Endodermal cell (in vitro differentiated cells): Measurements from ENCODE around the gene HOMER2. TPM values are rescaled to one million over a fixed set of nuclear protein-coding genes. Genes with fewer than 3 reads are reported as not detected.
A peak's percentile ranks its signal among the peaks of the same experiment; 100 is the strongest.

Source experiments
- DNase-seq: peaks from one replicate; pipeline ENCODE4 v3.0.0-alpha.2; 2017
- H3K27ac ChIP-seq: 2 replicates; pipeline ENCODE4 v1.5.1; 2013; ENCODE audit warnings: mild to moderate bottlenecking, low read depth, low read length, moderate library complexity
- H3K27me3 ChIP-seq: 2 replicates; pipeline ENCODE4 v1.6.1; 2013; ENCODE audit warnings: mild to moderate bottlenecking, low read length, moderate library complexity; ENCODE audit not compliant: insufficient read depth, control insufficient read depth, poor library complexity, severe bottlenecking
- H3K36me3 ChIP-seq: 2 replicates; pipeline ENCODE4 v1.7.0; 2013; ENCODE audit warnings: mild to moderate bottlenecking, low read length, moderate library complexity; ENCODE audit not compliant: control insufficient read depth, insufficient read depth
- H3K4me1 ChIP-seq: one replicate; pipeline ENCODE4 v1.7.0; 2013; ENCODE audit warnings: low read length; ENCODE audit not compliant: control insufficient read depth, insufficient read depth
- H3K4me3 ChIP-seq: 2 replicates; pipeline ENCODE4 v1.5.1; 2013; ENCODE audit warnings: mild to moderate bottlenecking, low read length, moderate library complexity
- H3K9ac ChIP-seq: 2 replicates; pipeline ENCODE4 v1.6.1; 2013; ENCODE audit warnings: mild to moderate bottlenecking, low read length, moderate library complexity; ENCODE audit not compliant: poor library complexity, severe bottlenecking; ENCODE audit errors: extremely low read depth
- H3K9me3 ChIP-seq: 2 replicates; pipeline ENCODE4 v1.6.1; 2013; ENCODE audit warnings: mild to moderate bottlenecking, low read length, moderate library complexity; ENCODE audit not compliant: control insufficient read depth
- H3K27ac Mint-ChIP-seq: 2 replicates; pipeline ENCODE4 v1.8.0; 2020; ENCODE audit warnings: mixed read lengths
- H3K27me3 Mint-ChIP-seq: 2 replicates; pipeline ENCODE4 v1.8.0; 2021; ENCODE audit warnings: mild to moderate bottlenecking, mixed read lengths; ENCODE audit not compliant: insufficient read depth
- H3K36me3 Mint-ChIP-seq: 2 replicates; pipeline ENCODE4 v1.8.0; 2020; ENCODE audit warnings: low read depth, mixed read lengths
- H3K4me1 Mint-ChIP-seq: 2 replicates; pipeline ENCODE4 v1.8.0; 2020; ENCODE audit warnings: mixed read lengths
- H3K4me3 Mint-ChIP-seq: 2 replicates; pipeline ENCODE4 v1.8.0; 2020; ENCODE audit warnings: mild to moderate bottlenecking, moderate library complexity, mixed read lengths
- H3K9me3 Mint-ChIP-seq: 2 replicates; pipeline ENCODE4 v1.8.0; 2020; ENCODE audit warnings: mild to moderate bottlenecking, mixed read lengths
- CTCF ChIP-seq: fragments of 200-600 bp; sonication (generic); conservative IDR thresholded peaks from 2 replicates; pipeline ENCODE4 v1.5.0; 2021; ENCODE audit warnings: antibody characterized with exemption, mild to moderate bottlenecking
- WGBS, 2 experiments: methylation state at CpG; one replicate each; pipeline versions ENCODE4 v1.1.5 to v1.1.7; 2013; ENCODE audit warnings: missing lambda C conversion rate in 2 of 2, mixed read lengths in 1 of 2; ENCODE audit not compliant: insufficient coverage in 1 of 2, insufficient read length in 1 of 2; 5-methylcytosine and 5-hydroxymethylcytosine counted together
- total RNA-seq, 2 donors: library from RNA; stranded (reverse); fragmentation: NEBNext Ultra II Directional in 1 of 2; extraction: Animal tissue kit (Norgen Biotek cat#: 25700) in 1 of 2; gene quantifications; 2 replicates in 1 of 2; 3 replicates in 1 of 2; pipeline ENCODE4 v1.2.1, GENCODE V29; 2021

Gene HOMER2
- total RNA-seq, 2 donors from 2014 or later = 31.8 to 32.7 TPM

GRCh38 chr15:82959423-82959822 is 6.9 kb upstream of the HOMER2 start:
- no peaks in the 10 kb centered on the region for H3K9me3 Mint-ChIP-seq
- no peak overlapping the region for H3K27ac Mint-ChIP-seq
- H3K4me1 ChIP-seq = no peaks in the 10 kb centered on the region
- H3K4me3 Mint-ChIP-seq = no peak overlapping the region
- no peak overlapping the region for H3K9ac ChIP-seq
- no peak for DNase-seq
- H3K36me3 ChIP-seq = no peaks in the 10 kb centered on the region
- no peaks in the 10 kb centered on the region for H3K36me3 Mint-ChIP-seq
- H3K27me3 ChIP-seq = no peaks in the 10 kb centered on the region
- no peak overlapping the region for H3K4me3 ChIP-seq
- H3K9me3 ChIP-seq = no peaks in the 10 kb centered on the region
- H3K27ac ChIP-seq = no peak overlapping the region
- peaks cover 2% of the 10 kb centered on the region for H3K4me1 Mint-ChIP-seq
- 84 to 98% methylated on average over 5 of the region's 5 CpGs for WGBS, 2 experiments
- no peaks in the 10 kb centered on the region for H3K27me3 Mint-ChIP-seq
- no peak for TF ChIP-seq CTCF

GRCh38 chr15:82958638-82959037 is 6.1 kb upstream of the HOMER2 start:
- Mint-ChIP-seq H3K27ac (no peak overlapping the region), H3K36me3 (no peaks in the 10 kb centered on the region), H3K9me3 (no peaks in the 10 kb centered on the region), H3K4me1 (peaks cover 2% of the 10 kb centered on the region), H3K4me3 (no peak overlapping the region), H3K27me3 (no peaks in the 10 kb centered on the region)
- no peak overlapping the region for H3K4me3 ChIP-seq
- H3K27me3 ChIP-seq = no peaks in the 10 kb centered on the region
- no peaks in the 10 kb centered on the region for H3K36me3 ChIP-seq
- no peak overlapping the region for H3K9ac ChIP-seq
- no peaks in the 10 kb centered on the region for H3K4me1 ChIP-seq
- TF ChIP-seq CTCF = no peak
- no peak overlapping the region for H3K27ac ChIP-seq
- WGBS, 2 experiments = 87 to 100% methylated on average over 1 of the region's 1 CpG
- no peak for DNase-seq
- H3K9me3 ChIP-seq = no peaks in the 10 kb centered on the region

GRCh38 chr15:82951472-82952157 is 905 bp downstream of the HOMER2 start:
- H3K9ac ChIP-seq = peak overlapping the region; percentile 30
- WGBS, 2 experiments = 76 to 95% methylated on average over 7 to 13 of the region's 13 CpGs
- no peaks in the 10 kb centered on the region for H3K36me3 ChIP-seq

More at GRCh38 chr15:82951472-82952157, 905 bp downstream of the HOMER2 start:
- peaks cover 14% of the 10 kb centered on the region for H3K27me3 ChIP-seq
- DNase-seq = no peak
- H3K9me3 ChIP-seq = no peaks in the 10 kb centered on the region
- H3K9me3 Mint-ChIP-seq = no peaks in the 10 kb centered on the region
- no peaks in the 10 kb centered on the region for H3K36me3 Mint-ChIP-seq
- peaks cover 8% of the 10 kb centered on the region for H3K27me3 Mint-ChIP-seq
- H3K27ac ChIP-seq = no peak overlapping the region
- peak overlapping the region; percentile 90 for H3K4me3 ChIP-seq
- TF ChIP-seq CTCF = no peak
- H3K4me1 Mint-ChIP-seq = peaks cover 7% of the 10 kb centered on the region
- H3K27ac Mint-ChIP-seq = no peak overlapping the region
- H3K4me3 Mint-ChIP-seq = no peak overlapping the region
- H3K4me1 ChIP-seq = no peaks in the 10 kb centered on the region
